HepG2 (cell line): Measurements from ENCODE around the gene TUBB4A. TPM values are rescaled to one million over a fixed set of nuclear protein-coding genes. Genes with fewer than 3 reads are reported as not detected.

ENCODE experiments used
- AGO1 ChIP-seq: fragments of 200-400 bp; formaldehyde crosslinking; IDR thresholded peaks from 2 replicates; pipeline ENCODE4 v1.6.1; 2017; ENCODE audit warnings: mild to moderate bottlenecking, low read depth, low read length, moderate library complexity; ENCODE audit not compliant: poor library complexity, severe bottlenecking
- NR2F6 ChIP-seq, 2 experiments: IDR thresholded peaks; 2 replicates each; pipeline ENCODE4 v1.6.1; 2016; ENCODE audit warnings: antibody characterized with exemption in 1 of 2, mild to moderate bottlenecking in 1 of 2
- PITX1 ChIP-seq: sonication (generic); formaldehyde crosslinking; IDR thresholded peaks from 2 replicates; pipeline ENCODE4 v1.5.1; 2020; ENCODE audit warnings: mild to moderate bottlenecking, missing genetic modification reagents
- RFXAP ChIP-seq: sonication (generic); formaldehyde crosslinking; IDR thresholded peaks from 2 replicates; pipeline ENCODE4 v1.4.0; 2020; ENCODE audit warnings: missing genetic modification reagents, borderline replicate concordance
- XRCC5 ChIP-seq: fragments of 200-400 bp; formaldehyde crosslinking; optimal IDR thresholded peaks from 2 replicates; pipeline ENCODE3; 2017; ENCODE audit warnings: mild to moderate bottlenecking, low read length
- ZMYM3 ChIP-seq: sonication (generic); formaldehyde crosslinking; IDR thresholded peaks from 2 replicates; pipeline ENCODE4 v1.5.1; 2020; ENCODE audit warnings: mild to moderate bottlenecking, missing genetic modification reagents
- ZNF12 ChIP-seq: sonication (generic); formaldehyde crosslinking; IDR thresholded peaks from 2 replicates; pipeline ENCODE4 v1.5.0; 2020; ENCODE audit warnings: missing genetic modification reagents
- ZNF431 ChIP-seq: sonication (generic); formaldehyde crosslinking; IDR thresholded peaks from 2 replicates; pipeline ENCODE4 v1.9.0; 2022; ENCODE audit warnings: missing genetic modification reagents, low read depth, mild to moderate bottlenecking, borderline replicate concordance
- ZNF501 ChIP-seq: sonication (generic); formaldehyde crosslinking; IDR thresholded peaks from 2 replicates; pipeline ENCODE4 v1.5.1; 2020; ENCODE audit warnings: mild to moderate bottlenecking, moderate library complexity, missing genetic modification reagents
- ZNF598 ChIP-seq: sonication (generic); formaldehyde crosslinking; IDR thresholded peaks from 2 replicates; pipeline ENCODE4 v1.5.1; 2020; ENCODE audit warnings: mild to moderate bottlenecking, missing genetic modification reagents, borderline replicate concordance
- ZNF839 ChIP-seq: sonication (generic); formaldehyde crosslinking; IDR thresholded peaks from 2 replicates; pipeline ENCODE4 v1.4.0; 2020; ENCODE audit warnings: missing genetic modification reagents, mild to moderate bottlenecking, borderline replicate concordance
- ZNF883 ChIP-seq: sonication (generic); formaldehyde crosslinking; IDR thresholded peaks from 2 replicates; pipeline ENCODE4 v1.5.1; 2020; ENCODE audit warnings: mild to moderate bottlenecking, missing genetic modification reagents; ENCODE audit errors: not compliant biosample characterization
- polyA plus RNA-seq, 8 experiments: library from polyadenylated mRNA; depleted of rRNA in 3 of 8; stranded (reverse) in 7 of 8; unstranded in 1 of 8; fragments of >200 nt; fragmentation: Illumina TruSeq in 4 of 8; extraction: Trizol in 4 of 8; gene quantifications; 2 replicates each; pipeline versions ENCODE4 v1.2.1 to v1.2.3, GENCODE V29; 2011 to 2016; ENCODE audit warnings: low read depth in 4 of 8, missing spikeins in 1 of 8, mixed read lengths in 1 of 8; ENCODE audit not compliant: insufficient read depth in 1 of 8
- total RNA-seq, 5 experiments: library from RNA; depleted of rRNA; stranded (reverse); fragments of >200 nt; fragmentation: Illumina TruSeq; extraction: Trizol; gene quantifications; 2 replicates each; pipeline ENCODE4 v1.2.3, GENCODE V29; 2016; ENCODE audit warnings: low read depth in 1 of 5
- TF ChIP-seq, protein P1 (sequence below): sonication (generic); formaldehyde crosslinking; IDR thresholded peaks from 2 replicates; pipeline ENCODE4 v1.4.0; 2020; ENCODE audit warnings: mild to moderate bottlenecking, missing genetic modification reagents, borderline replicate concordance
- TF ChIP-seq, protein P2 (sequence below): sonication (generic); formaldehyde crosslinking; IDR thresholded peaks from 2 replicates; pipeline ENCODE4 v1.5.0; 2020; ENCODE audit warnings: mild to moderate bottlenecking, missing genetic modification reagents
- TF ChIP-seq, protein P3 (sequence below), 2 experiments: fragments of 450-650 bp in 1 of 2; sonication (generic) in 1 of 2; formaldehyde crosslinking; IDR thresholded peaks; 2 replicates each; pipeline versions ENCODE4 v1.5.0 to v1.8.0; 2020 to 2022; ENCODE audit warnings: mild to moderate bottlenecking in 1 of 2, missing genetic modification reagents in 1 of 2
- TF ChIP-seq, protein P4 (sequence below): sonication (generic); formaldehyde crosslinking; IDR thresholded peaks from 2 replicates; pipeline ENCODE4 v1.5.0; 2020; ENCODE audit warnings: mild to moderate bottlenecking, missing genetic modification reagents, moderate library complexity
- TF ChIP-seq, protein P5 (sequence below): IDR thresholded peaks from 2 replicates; pipeline ENCODE4 v1.6.1; 2018; ENCODE audit warnings: missing genetic modification reagents, mild to moderate bottlenecking, missing compliant biosample characterization

Gene TUBB4A
- total and polyA plus RNA-seq, 2 of the 13 experiments (the other 11 are each of a cell fraction or from before 2014, with no cell fraction given) = not detected

DNA sequence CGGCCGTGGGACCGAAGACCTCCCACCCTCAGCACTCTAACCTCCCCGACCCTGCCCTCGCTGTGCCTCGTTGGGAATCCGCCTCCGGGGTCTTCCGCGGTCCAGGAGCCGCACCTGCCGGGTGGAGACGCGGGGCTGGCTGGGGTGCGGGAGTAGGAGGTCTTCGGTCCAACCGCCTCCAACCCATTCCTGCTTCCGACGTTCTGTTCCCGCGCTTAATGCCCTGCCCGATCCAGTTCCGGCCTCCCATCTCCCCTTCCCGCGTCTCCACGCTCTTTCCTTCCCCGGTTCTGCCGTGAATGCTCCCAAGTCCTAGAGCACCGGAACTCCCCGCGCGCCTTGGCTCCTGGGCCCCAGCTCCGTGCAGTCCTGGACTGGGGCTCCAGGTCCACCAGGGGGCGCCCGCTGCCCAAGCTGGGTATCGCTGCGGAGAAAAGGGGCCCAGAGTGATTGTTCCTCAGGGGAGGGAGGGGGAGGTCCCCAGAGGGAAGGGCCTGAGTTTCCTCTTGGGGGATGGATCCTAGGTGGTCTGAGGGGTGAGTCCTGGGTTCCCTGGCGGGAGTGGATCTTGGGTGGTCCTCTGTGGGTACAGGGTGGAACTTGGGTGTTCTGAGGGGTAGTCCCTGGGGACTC is 14.7 kb upstream of the TUBB4A start (continued):
- TF ChIP-seq, protein P1, sequence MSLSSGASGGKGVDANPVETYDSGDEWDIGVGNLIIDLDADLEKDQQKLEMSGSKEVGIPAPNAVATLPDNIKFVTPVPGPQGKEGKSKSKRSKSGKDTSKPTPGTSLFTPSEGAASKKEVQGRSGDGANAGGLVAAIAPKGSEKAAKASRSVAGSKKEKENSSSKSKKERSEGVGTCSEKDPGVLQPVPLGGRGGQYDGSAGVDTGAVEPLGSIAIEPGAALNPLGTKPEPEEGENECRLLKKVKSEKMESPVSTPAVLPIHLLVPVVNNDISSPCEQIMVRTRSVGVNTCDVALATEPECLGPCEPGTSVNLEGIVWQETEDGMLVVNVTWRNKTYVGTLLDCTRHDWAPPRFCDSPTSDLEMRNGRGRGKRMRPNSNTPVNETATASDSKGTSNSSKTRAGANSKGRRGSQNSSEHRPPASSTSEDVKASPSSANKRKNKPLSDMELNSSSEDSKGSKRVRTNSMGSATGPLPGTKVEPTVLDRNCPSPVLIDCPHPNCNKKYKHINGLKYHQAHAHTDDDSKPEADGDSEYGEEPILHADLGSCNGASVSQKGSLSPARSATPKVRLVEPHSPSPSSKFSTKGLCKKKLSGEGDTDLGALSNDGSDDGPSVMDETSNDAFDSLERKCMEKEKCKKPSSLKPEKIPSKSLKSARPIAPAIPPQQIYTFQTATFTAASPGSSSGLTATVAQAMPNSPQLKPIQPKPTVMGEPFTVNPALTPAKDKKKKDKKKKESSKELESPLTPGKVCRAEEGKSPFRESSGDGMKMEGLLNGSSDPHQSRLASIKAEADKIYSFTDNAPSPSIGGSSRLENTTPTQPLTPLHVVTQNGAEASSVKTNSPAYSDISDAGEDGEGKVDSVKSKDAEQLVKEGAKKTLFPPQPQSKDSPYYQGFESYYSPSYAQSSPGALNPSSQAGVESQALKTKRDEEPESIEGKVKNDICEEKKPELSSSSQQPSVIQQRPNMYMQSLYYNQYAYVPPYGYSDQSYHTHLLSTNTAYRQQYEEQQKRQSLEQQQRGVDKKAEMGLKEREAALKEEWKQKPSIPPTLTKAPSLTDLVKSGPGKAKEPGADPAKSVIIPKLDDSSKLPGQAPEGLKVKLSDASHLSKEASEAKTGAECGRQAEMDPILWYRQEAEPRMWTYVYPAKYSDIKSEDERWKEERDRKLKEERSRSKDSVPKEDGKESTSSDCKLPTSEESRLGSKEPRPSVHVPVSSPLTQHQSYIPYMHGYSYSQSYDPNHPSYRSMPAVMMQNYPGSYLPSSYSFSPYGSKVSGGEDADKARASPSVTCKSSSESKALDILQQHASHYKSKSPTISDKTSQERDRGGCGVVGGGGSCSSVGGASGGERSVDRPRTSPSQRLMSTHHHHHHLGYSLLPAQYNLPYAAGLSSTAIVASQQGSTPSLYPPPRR (CRISPR knock-in tag) = 0 out of 2 replicates have a peak, but pooled peaks have one; percentile 30
- TF ChIP-seq ZNF431 (CRISPR knock-in tag) = 0 out of 2 replicates have a peak, but pooled peaks have one; percentile 26
- peak; percentile 66; the same call in 1 of the 2 replicates for TF ChIP-seq ZNF501 (CRISPR knock-in tag)
- TF ChIP-seq, protein P2, sequence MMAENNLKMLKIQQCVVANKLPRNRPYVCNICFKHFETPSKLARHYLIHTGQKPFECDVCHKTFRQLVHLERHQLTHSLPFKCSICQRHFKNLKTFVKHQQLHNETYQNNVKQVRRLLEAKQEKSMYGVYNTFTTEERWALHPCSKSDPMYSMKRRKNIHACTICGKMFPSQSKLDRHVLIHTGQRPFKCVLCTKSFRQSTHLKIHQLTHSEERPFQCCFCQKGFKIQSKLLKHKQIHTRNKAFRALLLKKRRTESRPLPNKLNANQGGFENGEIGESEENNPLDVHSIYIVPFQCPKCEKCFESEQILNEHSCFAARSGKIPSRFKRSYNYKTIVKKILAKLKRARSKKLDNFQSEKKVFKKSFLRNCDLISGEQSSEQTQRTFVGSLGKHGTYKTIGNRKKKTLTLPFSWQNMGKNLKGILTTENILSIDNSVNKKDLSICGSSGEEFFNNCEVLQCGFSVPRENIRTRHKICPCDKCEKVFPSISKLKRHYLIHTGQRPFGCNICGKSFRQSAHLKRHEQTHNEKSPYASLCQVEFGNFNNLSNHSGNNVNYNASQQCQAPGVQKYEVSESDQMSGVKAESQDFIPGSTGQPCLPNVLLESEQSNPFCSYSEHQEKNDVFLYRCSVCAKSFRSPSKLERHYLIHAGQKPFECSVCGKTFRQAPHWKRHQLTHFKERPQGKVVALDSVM = peak; percentile 62; the same call in 1 of the 2 replicates
- TF ChIP-seq ZNF12 (CRISPR knock-in tag) = 0 out of 2 replicates have a peak, but pooled peaks have one; percentile 45
- no peak for TF ChIP-seq NR2F6 (IDR thresholded peaks at IDR 0.05)
- peak; percentile 21; the same call in 1 of the 2 replicates for TF ChIP-seq NR2F6 (CRISPR knock-in tag; IDR thresholded peaks at IDR 0.05)
- no peak for TF ChIP-seq AGO1
- TF ChIP-seq ZNF839 (CRISPR knock-in tag) = peak; percentile 64; the same call in 1 of the 2 replicates
- TF ChIP-seq, protein P3, sequence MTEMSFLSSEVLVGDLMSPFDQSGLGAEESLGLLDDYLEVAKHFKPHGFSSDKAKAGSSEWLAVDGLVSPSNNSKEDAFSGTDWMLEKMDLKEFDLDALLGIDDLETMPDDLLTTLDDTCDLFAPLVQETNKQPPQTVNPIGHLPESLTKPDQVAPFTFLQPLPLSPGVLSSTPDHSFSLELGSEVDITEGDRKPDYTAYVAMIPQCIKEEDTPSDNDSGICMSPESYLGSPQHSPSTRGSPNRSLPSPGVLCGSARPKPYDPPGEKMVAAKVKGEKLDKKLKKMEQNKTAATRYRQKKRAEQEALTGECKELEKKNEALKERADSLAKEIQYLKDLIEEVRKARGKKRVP (CRISPR knock-in tag; IDR thresholded peaks at IDR 0.05) = no peak
- peak; percentile 80 for TF ChIP-seq PITX1 (CRISPR knock-in tag)
- TF ChIP-seq ZNF598 (CRISPR knock-in tag) = 0 out of 2 replicates have a peak, but pooled peaks have one; percentile 25
- peak; percentile 57 for TF ChIP-seq ZNF883 (CRISPR knock-in tag)
- TF ChIP-seq RFXAP (CRISPR knock-in tag) = no peak; the same call in 1 of the 2 replicates
- TF ChIP-seq XRCC5 = peak; percentile 86
- TF ChIP-seq, protein P4, sequence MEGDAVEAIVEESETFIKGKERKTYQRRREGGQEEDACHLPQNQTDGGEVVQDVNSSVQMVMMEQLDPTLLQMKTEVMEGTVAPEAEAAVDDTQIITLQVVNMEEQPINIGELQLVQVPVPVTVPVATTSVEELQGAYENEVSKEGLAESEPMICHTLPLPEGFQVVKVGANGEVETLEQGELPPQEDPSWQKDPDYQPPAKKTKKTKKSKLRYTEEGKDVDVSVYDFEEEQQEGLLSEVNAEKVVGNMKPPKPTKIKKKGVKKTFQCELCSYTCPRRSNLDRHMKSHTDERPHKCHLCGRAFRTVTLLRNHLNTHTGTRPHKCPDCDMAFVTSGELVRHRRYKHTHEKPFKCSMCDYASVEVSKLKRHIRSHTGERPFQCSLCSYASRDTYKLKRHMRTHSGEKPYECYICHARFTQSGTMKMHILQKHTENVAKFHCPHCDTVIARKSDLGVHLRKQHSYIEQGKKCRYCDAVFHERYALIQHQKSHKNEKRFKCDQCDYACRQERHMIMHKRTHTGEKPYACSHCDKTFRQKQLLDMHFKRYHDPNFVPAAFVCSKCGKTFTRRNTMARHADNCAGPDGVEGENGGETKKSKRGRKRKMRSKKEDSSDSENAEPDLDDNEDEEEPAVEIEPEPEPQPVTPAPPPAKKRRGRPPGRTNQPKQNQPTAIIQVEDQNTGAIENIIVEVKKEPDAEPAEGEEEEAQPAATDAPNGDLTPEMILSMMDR = peak; percentile 98
- TF ChIP-seq ZMYM3 (CRISPR knock-in tag) = peak; percentile 63
- TF ChIP-seq, protein P5, sequence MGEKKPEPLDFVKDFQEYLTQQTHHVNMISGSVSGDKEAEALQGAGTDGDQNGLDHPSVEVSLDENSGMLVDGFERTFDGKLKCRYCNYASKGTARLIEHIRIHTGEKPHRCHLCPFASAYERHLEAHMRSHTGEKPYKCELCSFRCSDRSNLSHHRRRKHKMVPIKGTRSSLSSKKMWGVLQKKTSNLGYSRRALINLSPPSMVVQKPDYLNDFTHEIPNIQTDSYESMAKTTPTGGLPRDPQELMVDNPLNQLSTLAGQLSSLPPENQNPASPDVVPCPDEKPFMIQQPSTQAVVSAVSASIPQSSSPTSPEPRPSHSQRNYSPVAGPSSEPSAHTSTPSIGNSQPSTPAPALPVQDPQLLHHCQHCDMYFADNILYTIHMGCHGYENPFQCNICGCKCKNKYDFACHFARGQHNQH (CRISPR knock-in tag) = peak; percentile 80; the same call in 1 of the 2 replicates
